Activated CD8-positive, alpha-beta T cell treated with anti-CD3 and anti-CD28 coated beads for 36 hours (primary cell): Measurements from ENCODE around the gene TF. TPM values are rescaled to one million over a fixed set of nuclear protein-coding genes. Genes with fewer than 3 reads are reported as not detected.

Experiments used
- ATAC-seq: fragments of 200-7000 bp; cut with Tn5 transposase; one replicate; pipeline ENCODE4 v1.10.0; 2021; ENCODE audit warnings: mild to moderate bottlenecking, moderate library complexity
- CTCF ChIA-PET: fragments of 350-600 bp; sonication (Branson Sonifier 250); formaldehyde crosslinking; loops from one replicate; lab custom pipeline; 2021; ENCODE audit warnings: antibody characterized with exemption; lab: Charles Lee
- POLR2A ChIA-PET: fragments of 350-600 bp; sonication (Branson Sonifier 250); formaldehyde crosslinking; loops from one replicate; lab custom pipeline; 2021; ENCODE audit warnings: antibody characterized with exemption; lab: Charles Lee
- DNase-seq: peaks from one replicate; pipeline ENCODE4 v3.0.0-alpha.2; 2020
- H3K27ac Mint-ChIP-seq: one replicate; pipeline ENCODE4 v1.8.0; 2021; ENCODE audit warnings: mild to moderate bottlenecking, mixed read lengths
- H3K27me3 Mint-ChIP-seq: one replicate; pipeline ENCODE4 v1.8.0; 2021; ENCODE audit warnings: mixed read lengths
- H3K36me3 Mint-ChIP-seq: one replicate; pipeline ENCODE4 v1.8.0; 2021; ENCODE audit warnings: low read depth, mixed read lengths
- H3K4me1 Mint-ChIP-seq: one replicate; pipeline ENCODE4 v1.8.0; 2021; ENCODE audit warnings: low read depth, mixed read lengths
- H3K4me3 Mint-ChIP-seq: one replicate; pipeline ENCODE4 v1.8.0; 2021; ENCODE audit warnings: mild to moderate bottlenecking, moderate library complexity, mixed read lengths
- H3K9me3 Mint-ChIP-seq: one replicate; pipeline ENCODE4 v1.8.0; 2021; ENCODE audit warnings: mixed read lengths
- intact Hi-C: fragments of 100-400 bp; cut with micrococcal nuclease; formaldehyde crosslinking; loops from one replicate; pipeline ENCODE4 v1.10.0; 2022
- total RNA-seq, 2 experiments: library from RNA; stranded (reverse); gene quantifications; one replicate each; pipeline ENCODE4 v1.2.3, GENCODE V29; 2021
- TF ChIP-seq, protein P1 (sequence below): fragments of 200-600 bp; IDR thresholded peaks from one replicate; pipeline ENCODE4 v1.8.0; 2022; ENCODE audit warnings: antibody characterized with exemption, mild to moderate bottlenecking

Gene TF
- total RNA-seq, 2 experiments from 2014 or later = 0.02 to 0.34 TPM

DNA sequence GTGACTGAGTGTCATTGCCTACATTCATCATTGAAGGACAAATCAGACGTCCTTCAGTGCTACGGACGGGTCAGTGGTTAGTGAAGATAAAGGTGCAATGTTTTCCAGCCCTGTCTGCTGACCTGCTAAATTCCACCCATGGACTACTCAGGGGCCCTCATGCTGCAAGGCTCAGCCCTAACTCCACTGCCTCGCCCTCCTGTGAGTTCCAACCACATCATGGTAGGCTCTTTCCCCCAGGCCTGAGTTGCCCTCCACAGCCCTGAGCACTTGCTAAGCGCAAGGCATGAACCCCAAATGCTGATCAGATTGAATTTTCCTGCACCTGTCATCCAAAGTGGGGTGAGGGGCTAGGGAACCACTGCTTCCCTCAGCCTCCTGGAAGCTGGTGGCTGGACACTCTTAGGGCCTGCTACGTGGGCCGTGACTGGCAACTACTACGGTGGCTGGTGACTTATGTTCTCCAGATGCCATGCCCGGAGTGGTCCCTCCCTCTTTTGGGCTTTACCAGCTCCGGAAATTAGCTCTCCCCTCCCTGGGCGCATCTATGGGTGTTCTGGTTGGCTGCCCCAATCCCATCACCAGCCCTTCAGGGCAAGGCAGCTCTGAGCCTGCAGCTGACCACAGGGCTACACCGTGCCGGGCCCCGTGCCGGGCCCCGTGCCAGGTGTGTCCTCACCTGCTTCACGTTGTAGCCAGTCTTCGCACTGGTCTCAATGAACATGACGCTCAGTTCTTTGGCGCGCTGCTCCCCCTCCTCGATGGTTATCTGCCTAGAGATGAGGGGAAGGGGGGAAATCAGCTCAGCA, 91.5 kb downstream of the TF start:
- intact Hi-C loops = no loop called here
- CTCF ChIA-PET = no interaction called here

DNA sequence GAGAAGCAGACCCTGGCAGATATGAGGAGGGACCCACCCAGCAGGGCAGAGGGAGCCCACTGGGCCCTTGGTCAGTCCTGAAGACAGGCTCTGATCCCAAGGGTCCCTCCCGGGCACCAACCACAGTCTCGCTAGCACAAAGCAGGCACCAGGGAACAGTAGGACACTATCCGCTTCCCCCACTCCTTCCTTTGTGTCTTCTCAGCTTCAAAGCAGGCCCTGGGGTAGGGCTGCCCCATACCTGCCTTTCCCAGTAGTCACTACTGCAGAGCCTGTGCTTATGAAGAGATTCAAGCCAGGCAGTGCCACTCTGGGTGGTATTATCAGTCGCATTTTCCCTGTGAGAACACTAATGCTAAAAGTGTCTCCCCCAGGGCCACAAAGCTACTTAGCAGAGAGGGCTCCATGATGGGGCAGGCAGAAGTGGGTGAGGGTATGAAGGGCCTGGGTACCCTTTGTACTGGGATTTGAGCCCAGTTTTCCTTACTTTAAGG, 92.2 kb downstream of the TF start:
- ATAC-seq (no peak), DNase-seq (no peak)
- no peaks in the 10 kb centered on the region for H3K9me3 Mint-ChIP-seq
- no peak overlapping the region for H3K4me3 Mint-ChIP-seq
- no peak overlapping the region for H3K27ac Mint-ChIP-seq
- no peaks in the 10 kb centered on the region for H3K4me1 Mint-ChIP-seq
- no peaks in the 10 kb centered on the region for H3K27me3 Mint-ChIP-seq
- TF ChIP-seq, protein P1, sequence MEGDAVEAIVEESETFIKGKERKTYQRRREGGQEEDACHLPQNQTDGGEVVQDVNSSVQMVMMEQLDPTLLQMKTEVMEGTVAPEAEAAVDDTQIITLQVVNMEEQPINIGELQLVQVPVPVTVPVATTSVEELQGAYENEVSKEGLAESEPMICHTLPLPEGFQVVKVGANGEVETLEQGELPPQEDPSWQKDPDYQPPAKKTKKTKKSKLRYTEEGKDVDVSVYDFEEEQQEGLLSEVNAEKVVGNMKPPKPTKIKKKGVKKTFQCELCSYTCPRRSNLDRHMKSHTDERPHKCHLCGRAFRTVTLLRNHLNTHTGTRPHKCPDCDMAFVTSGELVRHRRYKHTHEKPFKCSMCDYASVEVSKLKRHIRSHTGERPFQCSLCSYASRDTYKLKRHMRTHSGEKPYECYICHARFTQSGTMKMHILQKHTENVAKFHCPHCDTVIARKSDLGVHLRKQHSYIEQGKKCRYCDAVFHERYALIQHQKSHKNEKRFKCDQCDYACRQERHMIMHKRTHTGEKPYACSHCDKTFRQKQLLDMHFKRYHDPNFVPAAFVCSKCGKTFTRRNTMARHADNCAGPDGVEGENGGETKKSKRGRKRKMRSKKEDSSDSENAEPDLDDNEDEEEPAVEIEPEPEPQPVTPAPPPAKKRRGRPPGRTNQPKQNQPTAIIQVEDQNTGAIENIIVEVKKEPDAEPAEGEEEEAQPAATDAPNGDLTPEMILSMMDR = no peak
- POLR2A ChIA-PET = no interaction called here
- intact Hi-C loops = no loop called here
- H3K36me3 Mint-ChIP-seq = no peaks in the 10 kb centered on the region
- CTCF ChIA-PET = no interaction called here

More for the DNA sequence above, 91.5 kb downstream of the TF start:
- no peak overlapping the region for H3K4me3 Mint-ChIP-seq
- DNase-seq (no peak), ATAC-seq (no peak)
- H3K27ac Mint-ChIP-seq = no peak overlapping the region
- H3K27me3 Mint-ChIP-seq = no peaks in the 10 kb centered on the region
- no peaks in the 10 kb centered on the region for H3K4me1 Mint-ChIP-seq
- POLR2A ChIA-PET = no interaction called here
- TF ChIP-seq, protein P1 = no peak
- no peaks in the 10 kb centered on the region for H3K36me3 Mint-ChIP-seq
- no peaks in the 10 kb centered on the region for H3K9me3 Mint-ChIP-seq

DNA sequence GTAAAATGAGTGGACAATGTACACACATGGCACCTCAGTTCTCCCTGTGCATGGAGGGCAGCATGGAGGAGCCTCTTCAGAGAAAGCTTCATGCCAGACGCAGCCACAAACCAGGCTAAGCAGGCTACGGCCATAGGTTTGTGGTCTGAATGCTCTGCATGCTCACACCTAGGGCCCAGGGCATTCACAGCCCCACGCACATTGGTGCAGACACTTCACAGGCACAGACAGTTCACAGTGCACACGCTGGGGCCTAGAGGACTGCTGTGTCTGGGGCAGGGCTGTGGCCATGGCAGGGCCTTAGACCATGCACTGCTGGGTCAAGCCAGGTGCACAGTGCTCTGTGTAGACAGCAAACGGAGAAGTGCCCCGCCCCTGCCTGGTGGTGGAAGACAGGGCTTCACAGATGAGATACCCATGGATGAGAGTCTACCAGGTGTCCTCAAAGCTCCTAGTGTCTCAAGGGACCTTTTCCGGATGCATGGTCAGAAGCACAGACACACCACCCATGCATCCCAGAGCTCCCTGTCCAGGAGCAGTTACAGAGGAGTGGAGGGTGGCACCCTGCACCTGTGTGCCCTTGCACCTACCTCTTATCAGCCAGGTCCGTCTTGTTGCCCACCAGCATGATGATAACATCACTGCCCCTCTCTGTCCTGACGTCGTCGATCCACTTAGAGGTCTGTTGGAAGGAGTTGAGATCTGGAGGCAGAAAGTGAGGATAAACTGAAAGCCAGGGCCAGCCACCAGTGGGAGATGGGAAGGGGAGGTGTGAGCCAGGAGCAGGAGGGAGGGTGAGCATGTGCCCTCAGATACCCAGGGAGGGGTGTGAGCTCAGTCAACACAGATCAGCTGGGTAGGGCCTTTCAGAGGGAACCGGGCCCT, 93.0 kb downstream of the TF start:
- H3K27me3 Mint-ChIP-seq = no peaks in the 10 kb centered on the region
- CTCF ChIA-PET = no interaction called here
- no peak for DNase-seq
- POLR2A ChIA-PET = no interaction called here
- no peaks in the 10 kb centered on the region for H3K4me1 Mint-ChIP-seq
- intact Hi-C loops = no loop called here
- H3K4me3 Mint-ChIP-seq = no peak overlapping the region
- no peaks in the 10 kb centered on the region for H3K36me3 Mint-ChIP-seq
- H3K9me3 Mint-ChIP-seq = no peaks in the 10 kb centered on the region
- no peak overlapping the region for H3K27ac Mint-ChIP-seq
- ATAC-seq = no peak
- TF ChIP-seq, protein P1 = no peak

DNA sequence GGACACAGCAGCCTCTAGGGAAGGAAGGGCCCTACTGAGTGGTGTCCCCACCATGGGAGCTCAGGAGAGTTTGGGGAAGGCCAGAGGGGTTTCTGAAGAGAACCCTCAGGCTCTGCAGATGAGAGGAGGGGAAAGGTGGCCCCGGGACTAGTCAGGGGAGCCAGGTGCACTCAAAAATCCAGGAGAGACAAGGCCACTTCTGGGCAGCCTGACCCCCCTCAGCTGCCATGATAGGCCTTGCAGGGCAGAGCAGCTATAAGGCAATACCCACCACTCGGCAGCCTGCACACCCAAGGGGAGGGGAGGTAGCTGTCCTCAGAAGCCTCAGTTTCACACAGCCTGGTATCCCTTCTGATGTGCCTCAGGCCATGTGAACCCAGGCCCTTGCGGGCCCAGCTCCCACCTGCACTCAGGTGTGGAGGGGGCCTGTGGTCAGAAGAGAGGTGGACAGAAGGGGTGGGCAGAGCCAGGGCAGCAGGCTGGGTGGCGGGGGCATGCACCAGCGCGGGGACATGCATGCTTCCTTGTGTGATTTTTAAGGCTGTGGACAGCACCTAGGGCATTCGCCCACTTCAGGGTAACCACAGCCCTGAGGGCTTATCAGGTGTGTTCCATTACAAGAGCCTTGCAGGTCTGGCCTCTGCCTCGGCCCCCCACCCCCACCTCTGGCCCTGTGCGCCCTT, 94.0 kb downstream of the TF start:
- TF ChIP-seq, protein P1 = no peak
- POLR2A ChIA-PET = no interaction called here
- no peaks in the 10 kb centered on the region for H3K36me3 Mint-ChIP-seq
- no peak overlapping the region for H3K27ac Mint-ChIP-seq
- H3K4me3 Mint-ChIP-seq = no peak overlapping the region
- H3K4me1 Mint-ChIP-seq = no peaks in the 10 kb centered on the region
- H3K27me3 Mint-ChIP-seq = no peaks in the 10 kb centered on the region
- H3K9me3 Mint-ChIP-seq = no peaks in the 10 kb centered on the region
- no peak for ATAC-seq
- no peak for DNase-seq
- intact Hi-C loops = no loop called here
- CTCF ChIA-PET = interaction anchor here (0.9 kb wide), 1 partner anchor 15 kb away, joined by 3 read pairs; no protein-coding TSS in a partner anchor
